IPS-18a (cell line): ENCODE results near the gene AHSP.

ENCODE experiments used
- H3K27ac ChIP-seq: one replicate; pipeline ENCODE4 v1.5.1; 2013; ENCODE audit warnings: low read length
- H3K27me3 ChIP-seq: one replicate; pipeline ENCODE4 v1.6.1; 2013; ENCODE audit warnings: mild to moderate bottlenecking, low read length; ENCODE audit not compliant: control insufficient read depth, insufficient read depth
- H3K36me3 ChIP-seq: one replicate; pipeline ENCODE4 v1.6.1; 2013; ENCODE audit warnings: low read depth, low read length; ENCODE audit not compliant: control insufficient read depth
- H3K4me1 ChIP-seq: one replicate; pipeline ENCODE4 v1.6.1; 2013; ENCODE audit warnings: low read depth, low read length; ENCODE audit not compliant: control insufficient read depth
- H3K4me3 ChIP-seq: one replicate; pipeline ENCODE4 v1.5.1; 2013; ENCODE audit warnings: low read length
- H3K9ac ChIP-seq: one replicate; pipeline ENCODE4 v1.6.1; 2013; ENCODE audit warnings: mild to moderate bottlenecking, low read length, moderate library complexity
- H3K9me3 ChIP-seq: one replicate; pipeline ENCODE4 v1.6.1; 2013; ENCODE audit warnings: low read depth, low read length; ENCODE audit not compliant: control insufficient read depth

The AHSP gene

DNA sequence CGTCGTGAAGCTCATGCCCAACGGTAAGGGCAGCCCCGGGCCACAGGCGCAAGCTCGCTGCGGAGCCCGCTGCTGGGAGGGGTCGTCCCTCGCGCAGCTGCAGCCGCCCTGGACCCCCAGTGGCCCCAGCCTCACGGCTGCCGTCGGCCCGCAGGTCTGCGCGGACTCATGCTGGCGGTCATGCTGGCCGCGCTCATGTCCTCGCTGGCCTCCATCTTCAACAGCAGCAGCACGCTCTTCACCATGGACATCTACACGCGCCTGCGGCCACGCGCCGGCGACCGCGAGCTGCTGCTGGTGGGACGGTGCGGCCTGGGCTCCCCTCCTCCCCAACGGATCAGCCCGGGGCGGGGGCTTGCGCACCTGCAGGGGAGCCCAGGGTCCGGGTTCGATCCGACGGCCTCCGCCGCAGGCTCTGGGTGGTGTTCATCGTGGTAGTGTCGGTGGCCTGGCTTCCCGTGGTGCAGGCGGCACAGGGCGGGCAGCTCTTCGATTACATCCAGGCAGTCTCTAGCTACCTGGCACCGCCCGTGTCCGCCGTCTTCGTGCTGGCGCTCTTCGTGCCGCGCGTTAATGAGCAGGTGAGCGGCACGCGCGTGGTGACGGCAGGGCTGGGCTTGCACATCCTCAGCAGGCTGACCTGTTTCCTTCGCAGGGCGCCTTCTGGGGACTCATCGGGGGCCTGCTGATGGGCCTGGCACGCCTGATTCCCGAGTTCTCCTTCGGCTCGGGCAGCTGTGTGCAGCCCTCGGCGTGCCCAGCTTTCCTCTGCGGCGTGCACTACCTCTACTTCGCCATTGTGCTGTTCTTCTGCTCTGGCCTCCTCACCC lies 39.0 kb upstream of the AHSP start:
- Histone ChIP-seq H3K4me3 (peak overlapping the region; percentile 73), H3K9ac (no peak overlapping the region), H3K36me3 (peaks cover 17% of the 10 kb centered on the region), H3K27ac (no peak overlapping the region), H3K9me3 (no peaks in the 10 kb centered on the region), H3K4me1 (peaks cover 7% of the 10 kb centered on the region), H3K27me3 (peaks cover 56% of the 10 kb centered on the region)

DNA sequence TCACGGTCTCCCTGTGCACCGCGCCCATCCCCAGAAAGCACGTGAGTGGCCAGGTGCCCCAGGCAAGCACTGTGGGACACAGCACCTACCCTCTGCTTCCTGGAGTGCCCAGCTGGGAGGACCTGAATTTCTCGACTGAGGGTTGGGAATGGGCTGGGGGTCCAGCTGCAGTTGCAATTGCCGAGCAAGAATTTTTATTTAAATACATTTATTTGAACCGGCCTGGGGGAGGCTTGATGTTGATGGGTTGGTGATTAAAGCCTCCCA lies 38.5 kb upstream of the AHSP start:
- no peak overlapping the region for H3K4me3 ChIP-seq
- H3K9ac ChIP-seq: no peak overlapping the region
- H3K4me1 ChIP-seq: peaks cover 7% of the 10 kb centered on the region
- H3K36me3 ChIP-seq: peaks cover 19% of the 10 kb centered on the region
- H3K27ac ChIP-seq: no peak overlapping the region
- no peaks in the 10 kb centered on the region for H3K9me3 ChIP-seq
- peaks cover 56% of the 10 kb centered on the region for H3K27me3 ChIP-seq

DNA sequence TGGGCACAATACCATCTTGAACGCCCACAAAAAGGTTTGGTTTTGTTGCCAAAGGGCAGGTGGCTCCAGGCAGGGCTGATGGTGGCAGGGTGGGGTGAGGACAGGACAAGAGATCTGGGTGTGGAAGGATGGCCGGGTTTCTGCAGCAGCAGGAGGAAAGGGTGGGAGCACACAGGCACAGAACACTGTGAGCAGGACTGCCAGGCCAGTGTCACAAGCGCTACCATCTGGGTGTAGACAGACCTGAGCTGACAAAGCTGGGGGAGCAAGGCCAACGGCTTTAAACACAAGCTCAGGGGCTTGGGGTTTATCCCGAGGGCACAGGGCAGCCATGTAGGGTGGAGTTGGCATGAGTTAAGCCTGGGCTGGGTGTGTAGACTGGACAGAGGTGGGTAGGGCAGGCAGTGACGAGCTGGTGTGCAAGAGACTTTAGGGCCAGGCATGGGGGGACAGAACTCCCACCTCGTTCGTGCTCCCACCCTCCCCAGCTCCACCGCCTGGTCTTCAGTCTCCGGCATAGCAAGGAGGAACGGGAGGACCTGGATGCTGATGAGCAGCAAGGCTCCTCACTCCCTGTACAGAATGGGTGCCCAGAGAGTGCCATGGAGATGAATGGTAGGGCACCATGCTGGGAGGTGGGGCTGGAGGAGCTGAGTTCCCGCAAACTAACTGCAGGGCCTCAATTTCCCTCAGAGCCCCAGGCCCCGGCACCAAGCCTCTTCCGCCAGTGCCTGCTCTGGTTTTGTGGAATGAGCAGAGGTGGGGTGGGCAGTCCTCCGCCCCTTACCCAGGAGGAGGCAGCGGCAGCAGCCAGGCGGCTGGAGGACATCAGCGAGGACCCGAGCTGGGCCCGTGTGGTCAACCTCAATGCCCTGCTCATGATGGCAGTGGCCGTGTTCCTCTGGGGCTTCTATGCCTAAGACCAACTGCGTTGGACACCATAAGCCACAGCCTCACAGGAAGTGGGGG lies 37.8 kb upstream of the AHSP start:
- Histone ChIP-seq H3K4me3 (no peak overlapping the region), H3K36me3 (peaks cover 19% of the 10 kb centered on the region), H3K9me3 (no peaks in the 10 kb centered on the region), H3K27ac (no peak overlapping the region), H3K4me1 (peaks cover under 1% of the 10 kb centered on the region), H3K27me3 (peaks cover 52% of the 10 kb centered on the region), H3K9ac (no peak overlapping the region)

DNA sequence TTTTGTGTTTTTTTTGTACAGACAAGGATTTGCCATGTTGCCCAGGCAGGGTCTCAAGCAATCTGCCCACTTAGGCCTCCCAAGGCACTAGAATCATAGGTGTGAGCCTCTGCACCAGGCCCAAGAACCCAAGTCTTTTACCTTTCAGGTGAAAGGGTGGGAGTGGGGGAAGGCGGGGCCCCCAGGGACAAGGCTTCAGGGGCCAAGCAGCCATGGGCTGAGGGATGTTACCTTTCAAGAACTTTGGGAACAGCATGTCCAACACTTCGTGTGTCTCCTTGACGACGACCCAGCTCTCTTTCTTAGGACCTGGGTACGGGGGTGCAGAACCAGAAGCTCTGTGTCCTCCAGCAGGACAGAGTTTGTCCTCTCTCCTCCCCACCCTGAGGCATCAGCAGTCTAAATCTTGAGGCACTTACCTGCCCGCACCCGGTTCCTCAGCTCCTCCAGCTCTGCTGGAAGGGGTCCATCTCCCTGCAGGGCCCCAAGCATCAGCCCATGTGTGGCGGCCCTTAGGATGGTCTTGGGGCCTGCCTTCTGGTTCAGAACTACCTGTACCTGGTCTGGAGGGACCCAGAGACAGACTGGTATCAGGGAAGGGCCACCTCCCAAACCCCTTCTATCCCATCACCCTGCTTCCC lies 35.8 kb upstream of the AHSP start:
- no peak overlapping the region for H3K4me3 ChIP-seq
- H3K4me1 ChIP-seq: no peaks in the 10 kb centered on the region
- peaks cover 19% of the 10 kb centered on the region for H3K36me3 ChIP-seq
- H3K27me3 ChIP-seq: peaks cover 32% of the 10 kb centered on the region
- no peak overlapping the region for H3K27ac ChIP-seq
- no peaks in the 10 kb centered on the region for H3K9me3 ChIP-seq
- no peak overlapping the region for H3K9ac ChIP-seq

DNA sequence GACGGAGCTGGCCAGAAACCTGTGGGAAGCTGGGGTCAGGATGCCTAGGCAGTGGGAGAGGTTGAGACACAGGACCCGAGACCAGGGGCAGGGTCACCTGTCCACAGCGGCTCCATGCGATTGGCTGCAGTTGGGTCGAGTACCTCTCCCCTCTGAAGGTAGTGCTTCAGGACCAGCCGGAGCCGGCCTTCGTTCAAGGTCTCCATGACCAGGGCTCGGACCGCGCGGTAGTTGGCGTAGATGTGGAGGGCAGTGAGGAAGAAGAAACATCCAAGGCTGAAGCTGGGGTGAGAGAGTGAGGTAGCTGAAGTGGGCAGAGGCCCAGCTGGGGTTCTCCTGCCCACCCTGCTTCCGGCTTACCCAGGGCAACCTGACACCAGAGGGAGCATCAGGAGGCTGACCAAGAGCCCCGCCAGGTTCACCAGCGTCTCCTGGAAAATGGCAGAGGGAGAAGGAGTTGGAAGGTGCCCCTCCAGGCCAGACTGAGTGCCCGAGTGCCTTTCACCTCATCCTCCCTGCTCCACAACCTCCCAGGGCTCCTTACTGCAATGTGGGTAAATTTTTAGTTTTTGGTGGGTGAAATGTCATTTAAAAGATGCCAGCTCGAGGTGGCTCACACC lies 34.1 kb upstream of the AHSP start:
- no peaks in the 10 kb centered on the region for H3K4me1 ChIP-seq
- no peak overlapping the region for H3K4me3 ChIP-seq
- H3K9ac ChIP-seq: no peak overlapping the region
- peaks cover 19% of the 10 kb centered on the region for H3K36me3 ChIP-seq
- no peak overlapping the region for H3K27ac ChIP-seq
- peaks cover 15% of the 10 kb centered on the region for H3K27me3 ChIP-seq
- H3K9me3 ChIP-seq: no peaks in the 10 kb centered on the region

DNA sequence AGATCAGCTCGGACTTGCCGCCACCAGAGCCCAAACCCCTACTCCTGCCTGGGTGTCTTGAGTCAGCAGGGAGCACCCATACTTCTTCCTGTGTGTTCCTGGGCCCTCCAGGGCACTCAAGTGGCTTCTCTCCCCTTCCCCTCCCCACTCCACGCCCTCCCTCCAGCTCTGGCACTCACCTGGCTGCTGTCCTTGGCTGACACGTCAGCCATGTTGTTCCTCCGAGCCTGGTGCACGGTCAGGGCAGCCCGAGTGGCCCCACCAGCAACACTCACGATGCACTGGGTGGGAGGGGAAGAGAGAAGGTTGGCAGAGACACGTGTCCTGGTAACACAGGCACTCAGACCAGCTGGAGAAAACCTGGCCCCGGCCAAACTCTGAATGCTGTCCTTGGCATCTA lies 31.0 kb upstream of the AHSP start:
- H3K4me3 ChIP-seq: no peak overlapping the region
- no peak overlapping the region for H3K27ac ChIP-seq
- H3K27me3 ChIP-seq: no peaks in the 10 kb centered on the region
- peaks cover 16% of the 10 kb centered on the region for H3K36me3 ChIP-seq
- H3K9me3 ChIP-seq: no peaks in the 10 kb centered on the region
- peaks cover 4% of the 10 kb centered on the region for H3K4me1 ChIP-seq
- no peak overlapping the region for H3K9ac ChIP-seq

DNA sequence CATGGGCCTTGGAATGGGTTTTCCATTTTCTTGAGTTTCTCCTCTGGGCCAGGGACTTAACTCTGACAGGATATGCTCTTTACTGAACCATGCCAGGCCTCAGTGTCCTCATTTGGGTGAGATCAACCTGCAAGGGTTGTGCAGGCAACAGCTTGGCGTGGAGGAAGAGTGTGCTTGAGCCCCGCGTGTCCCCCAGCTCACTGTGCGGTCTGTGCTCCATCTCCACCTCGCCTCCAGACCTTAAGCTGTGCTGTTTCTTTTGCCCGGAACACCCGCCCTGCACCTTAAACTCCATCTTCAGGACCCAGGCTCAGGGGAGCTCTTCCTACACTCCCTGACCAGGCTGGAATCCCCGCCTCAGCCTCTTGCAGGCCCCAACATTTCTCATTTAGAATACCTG lies 29.2 kb upstream of the AHSP start:
- Histone ChIP-seq H3K4me3 (no peak overlapping the region), H3K27ac (no peak overlapping the region), H3K9ac (no peak overlapping the region), H3K9me3 (no peaks in the 10 kb centered on the region), H3K27me3 (no peaks in the 10 kb centered on the region), H3K4me1 (peaks cover 9% of the 10 kb centered on the region), H3K36me3 (peaks cover 4% of the 10 kb centered on the region)

DNA sequence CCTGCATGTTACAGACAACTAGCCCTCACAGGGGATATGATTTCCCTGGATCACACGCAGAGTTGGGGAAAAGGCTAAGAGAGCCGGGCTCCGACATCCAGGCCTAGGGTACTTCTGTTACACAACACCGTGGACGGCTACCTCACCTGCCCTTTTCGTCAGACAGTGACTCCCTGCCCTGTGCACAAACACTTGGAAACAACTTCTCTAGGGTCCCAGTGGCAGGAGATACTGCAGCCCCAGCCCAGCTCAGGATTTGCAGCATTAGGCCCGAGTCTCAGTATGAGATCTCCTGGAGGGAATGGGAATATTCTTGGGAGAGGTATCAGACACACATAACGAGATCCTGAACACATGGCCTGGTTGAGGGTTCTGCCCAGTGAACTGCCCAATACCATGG lies 27.8 kb upstream of the AHSP start:
- H3K4me3 ChIP-seq: no peak overlapping the region
- H3K27me3 ChIP-seq: no peaks in the 10 kb centered on the region
- no peak overlapping the region for H3K27ac ChIP-seq
- no peaks in the 10 kb centered on the region for H3K9me3 ChIP-seq
- H3K9ac ChIP-seq: no peak overlapping the region
- H3K4me1 ChIP-seq: peaks cover 9% of the 10 kb centered on the region
- H3K36me3 ChIP-seq: no peaks in the 10 kb centered on the region

DNA sequence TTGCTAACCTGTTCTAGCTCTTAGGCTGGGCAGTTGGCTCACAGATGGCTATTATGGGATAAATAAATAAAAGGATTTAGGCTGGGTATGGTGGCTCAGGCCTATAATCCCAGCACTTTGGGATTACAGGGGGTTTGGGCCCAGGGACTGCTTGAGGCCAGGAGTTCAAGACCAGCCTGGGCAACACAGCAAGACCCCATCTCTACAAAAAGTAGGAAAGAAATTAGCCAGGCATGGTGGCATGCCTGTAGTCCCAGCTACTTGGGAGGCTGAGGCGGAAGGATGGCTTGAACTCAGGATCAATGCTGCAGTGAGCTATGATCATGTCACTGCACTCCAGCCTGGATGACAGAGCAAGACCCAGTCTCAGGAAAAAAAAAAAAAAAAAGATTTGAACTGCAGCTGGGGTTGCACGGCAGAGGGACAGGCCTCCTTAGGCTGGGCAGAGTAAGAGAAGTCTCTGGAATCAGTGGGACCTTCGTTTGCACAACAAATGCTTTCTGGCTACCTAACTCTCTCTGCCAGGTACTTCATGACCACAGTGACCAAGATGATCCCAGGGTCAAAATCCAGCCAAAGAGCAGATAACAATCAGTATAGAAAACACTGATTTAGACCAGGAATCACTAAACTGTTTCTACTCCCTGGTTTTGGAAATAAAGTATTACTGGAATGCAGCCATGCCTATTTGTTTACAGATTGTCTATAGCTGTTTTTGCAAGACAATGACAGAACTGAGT lies 26.3 kb upstream of the AHSP start:
- H3K27me3 ChIP-seq: no peaks in the 10 kb centered on the region
- H3K9ac ChIP-seq: no peak overlapping the region
- no peaks in the 10 kb centered on the region for H3K9me3 ChIP-seq
- H3K27ac ChIP-seq: no peak overlapping the region
- H3K36me3 ChIP-seq: peaks cover 3% of the 10 kb centered on the region
- H3K4me3 ChIP-seq: peak overlapping the region; percentile 3
- H3K4me1 ChIP-seq: peaks cover 9% of the 10 kb centered on the region

DNA sequence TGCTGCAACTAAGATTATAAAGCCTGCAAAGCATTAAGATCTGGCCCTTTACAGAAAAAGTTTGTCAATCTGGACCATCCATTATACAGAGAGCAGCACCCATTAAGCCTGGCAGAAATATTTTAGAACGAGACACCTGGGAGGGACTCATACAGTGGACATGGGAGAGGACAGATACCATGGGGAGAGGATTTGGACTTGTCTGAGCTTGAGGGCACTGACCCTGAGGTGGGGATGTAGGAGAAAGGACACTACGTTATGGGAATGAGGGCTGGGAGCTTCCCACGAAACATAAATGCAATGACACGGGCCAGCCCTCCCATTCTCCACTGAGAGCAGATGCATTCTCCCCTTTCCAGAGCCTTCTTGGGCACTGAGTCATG lies 25.7 kb upstream of the AHSP start:
- Histone ChIP-seq H3K4me3 (peak overlapping the region; percentile 3), H3K9me3 (no peaks in the 10 kb centered on the region), H3K36me3 (peaks cover 3% of the 10 kb centered on the region)

DNA sequence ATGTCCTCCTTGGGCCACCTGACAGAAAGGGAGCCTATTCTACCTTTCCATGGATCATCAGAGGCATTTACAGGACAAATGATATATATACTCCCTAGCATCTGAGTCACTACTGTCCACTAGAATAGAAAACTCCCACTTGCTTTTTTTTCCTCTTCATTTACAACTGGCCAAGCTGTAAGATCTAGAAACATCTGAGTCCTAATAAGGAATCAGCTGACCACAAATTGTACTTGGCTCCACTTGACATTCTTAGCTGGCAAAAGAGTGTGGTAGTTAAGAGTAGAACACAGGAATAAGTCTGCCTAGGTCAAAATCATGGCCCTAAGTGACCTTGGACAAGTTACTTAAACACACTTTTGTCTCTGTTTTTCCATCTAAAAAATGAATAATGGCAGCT lies 24.7 kb upstream of the AHSP start:
- Histone ChIP-seq H3K4me3 (no peak overlapping the region), H3K9me3 (no peaks in the 10 kb centered on the region)

More for the DNA sequence above, 25.7 kb upstream of the AHSP start:
- Histone ChIP-seq H3K4me1 (peaks cover 12% of the 10 kb centered on the region), H3K27me3 (no peaks in the 10 kb centered on the region), H3K27ac (no peak overlapping the region), H3K9ac (no peak overlapping the region)

More for the DNA sequence above, 24.7 kb upstream of the AHSP start:
- Histone ChIP-seq H3K27me3 (no peaks in the 10 kb centered on the region), H3K36me3 (peaks cover 3% of the 10 kb centered on the region), H3K9ac (no peak overlapping the region), H3K4me1 (peaks cover 18% of the 10 kb centered on the region), H3K27ac (no peak overlapping the region)
